Heart left ventricle (tissue), 16 donors: ENCODE data around the gene RFXANK. TPM values are rescaled to one million over a fixed set of nuclear protein-coding genes. Genes with fewer than 3 reads are reported as not detected.
"Not testable (repeated sequence)": the region's sequence is repeated elsewhere in the genome, so short reads cannot be mapped to it uniquely, and the experiment has no call there.

Experiments
- ATAC-seq, 4 donors: fragments of 200-7000 bp; cut with Tn5 transposase; one replicate each; pipeline ENCODE4 v1.9.1; 2020 to 2022; ENCODE audit warnings: moderate library complexity in 4 of 4, mild to moderate bottlenecking in 3 of 4, moderate number of reproducible peaks in 1 of 4
- DNase-seq, 5 donors: peaks; one replicate each; pipeline ENCODE4 v3.0.0-alpha.2; 2020
- H3K27ac ChIP-seq, 12 donors: fragments of 200-600 bp; sonication (generic) in 4 of 12; one replicate each; pipeline versions ENCODE4 v1.5.0 to v1.8.0; 2016 to 2022; ENCODE audit warnings: mild to moderate bottlenecking in 2 of 12
- H3K27me3 ChIP-seq, 9 donors: fragments of 200-600 bp; sonication (generic) in 2 of 9; one replicate each; pipeline versions ENCODE4 v1.5.1 to v1.8.0; 2016 to 2022; ENCODE audit warnings: mild to moderate bottlenecking in 3 of 9
- H3K36me3 ChIP-seq, 9 donors: fragments of 200-600 bp; sonication (generic) in 2 of 9; one replicate each; pipeline versions ENCODE4 v1.5.0 to v1.8.0; 2018 to 2022; ENCODE audit warnings: mild to moderate bottlenecking in 2 of 9
- H3K4me1 ChIP-seq, 12 donors: fragments of 200-600 bp; sonication (generic) in 4 of 12; one replicate each; pipeline versions ENCODE4 v1.5.0 to v1.8.0; 2016 to 2022; ENCODE audit warnings: mild to moderate bottlenecking in 3 of 12
- H3K4me3 ChIP-seq, 12 donors: fragments of 200-600 bp; sonication (generic) in 4 of 12; one replicate each; pipeline versions ENCODE4 v1.5.0 to v1.8.0; 2017 to 2022; ENCODE audit warnings: mild to moderate bottlenecking in 9 of 12, moderate library complexity in 4 of 12
- H3K9me3 ChIP-seq, 12 donors: fragments of 200-600 bp; sonication (generic) in 4 of 12; one replicate each; pipeline versions ENCODE4 v1.5.0 to v1.8.0; 2016 to 2022; ENCODE audit warnings: mild to moderate bottlenecking in 1 of 12
- CTCF ChIP-seq, 12 donors: fragments of 200-600 bp; sonication (generic) in 4 of 12; IDR thresholded peaks; one replicate each; pipeline versions ENCODE4 v1.5.0 to v1.8.0; 2018 to 2022; ENCODE audit warnings: antibody characterized with exemption in 12 of 12, mild to moderate bottlenecking in 5 of 12
- POLR2A ChIP-seq, 2 donors: fragments of 450-650 bp; IDR thresholded peaks; one replicate each; pipeline ENCODE4 v1.6.1; 2017; ENCODE audit warnings: antibody characterized with exemption in 2 of 2, mild to moderate bottlenecking in 2 of 2, moderate library complexity in 2 of 2
- WGBS, 4 donors: extraction: QIAGEN DNeasy Blood & Tissue Kit in 2 of 4; methylation state at CpG; one replicate each; pipeline versions ENCODE4 v1.1.5 to v1.1.7; 2013 to 2018; 5-methylcytosine and 5-hydroxymethylcytosine counted together
- intact Hi-C, 10 donors: fragments of 100-400 bp; cut with DNase I; formaldehyde crosslinking; loops; one replicate each; pipeline versions ENCODE4 v1.11.1 to v1.14.2; 2022
- polyA plus RNA-seq, 2 donors: library from polyadenylated mRNA; stranded (reverse); fragments of 200-250 nt; gene quantifications; one replicate each; pipeline ENCODE4 v1.2.3, GENCODE V29; 2013
- total RNA-seq, 9 donors: library from RNA; depleted of rRNA in 2 of 9; stranded (reverse); fragments of >200 nt in 2 of 9; fragmentation: NEBNext Ultra II Directional in 3 of 9; extraction: Animal tissue kit (Norgen Biotek cat#: 25700) in 3 of 9; gene quantifications; one replicate each; pipeline versions ENCODE4 v1.1.0 to v1.2.4, GENCODE V29; 2016 to 2023
- donor health status: ischemic (EF 13 %, LVEDD 7.1; RV severe dilation, severe dysfunction).
- donor health status: healthy with polysubstance abuse.
- donor health status: DM: no; HTN: yes; CAD: no.
- donor health status: DM: no; HTN: no; CAD: no.
- donor health status: ischemic (EF 25% LVEDD 6.9; RV normal size, moderate dysfunction).
- donor health status: ischemic (EF 25% LVEDD 5.7; RV mildly dilated, moderate dysfunction).
- donor health status: healthy.
- donor health status: DM: yes; HTN: yes; CAD: no.
- donor health status: ischemic (EF 35%, LVEDD 5.7; RV mildly dilated, moderate dysfunction).
- donor health status: nonischemic (EF 11% LVEDD 7.7; RV severe dilation, severe dysfunction).
- donor health status: DM: yes; HTN: yes; CAD: no.
- donor health status: PGD.
- donor health status: ischemic (EF 29% LVEDD 5.4; RV normal size, mild dysfunction).
- donor health status: nonischemic (EF 23%, LVEDD 6.1; RV moderate dilation, normal function).

Gene RFXANK
- total and polyA plus RNA-seq, 11 donors, result 26.5 to 71.9 (median 42.3) TPM

- H3K9me3 ChIP-seq, result no peaks in the 10 kb centered on the region
- DNase-seq (peak; percentile 79 to 89 (median 83)), ATAC-seq (peak; percentile 62 to 95 (median 91))
- H3K27me3 ChIP-seq, result no peaks in the 10 kb centered on the region
- intact Hi-C loops, result no loop called here
- H3K4me1 ChIP-seq, result peaks cover 0 to 13% (median 6%) of the 10 kb centered on the region in 12 donors
- no peak within 1 kb of the TSS for H3K27ac ChIP-seq
- TF ChIP-seq CTCF (IDR thresholded peaks at IDR 0.05) (no peak), POLR2A (IDR thresholded peaks at IDR 0.05) (no peak)
- 10 to 17% (median 11%) methylated on average over 32 to 56 of the region's 56 CpGs for WGBS, 4 donors
- peak within 1 kb of the TSS in 10 of 12 donors; percentile 3 to 48 (median 39) for H3K4me3 ChIP-seq
- no peaks in the 10 kb centered on the region for H3K36me3 ChIP-seq
Observed at GRCh38 chr19:19170053-19170872, 21.8 kb upstream of the RFXANK start, which contains the start of gene MEF2B. Gene MEF2B (minus strand): TSS chr19:19170263. CDS start chr19:19150735, 19,528 bp downstream.

- no peak for TF ChIP-seq POLR2A (IDR thresholded peaks at IDR 0.05)
- TF ChIP-seq CTCF (IDR thresholded peaks at IDR 0.05), result no peak
- WGBS, 4 donors, result 78 to 82% (median 80%) methylated on average over 6 of the region's 6 CpGs
- Histone ChIP-seq H3K9me3 (no peaks in the 10 kb centered on the region), H3K27ac (no peak overlapping the region), H3K36me3 (peaks cover 0 to 7% (median 0%) of the 10 kb centered on the region in 9 donors), H3K4me3 (no peak overlapping the region), H3K4me1 (peaks cover 0 to 13% (median 6%) of the 10 kb centered on the region in 12 donors), H3K27me3 (no peaks in the 10 kb centered on the region)
- DNase-seq (no peak), ATAC-seq (no peak)
- intact Hi-C loops, result no loop called here
Observed at GRCh38 chr19:19170873-19171672, 21.0 kb upstream of the RFXANK start.

- no peak overlapping the region for H3K4me3 ChIP-seq
- no peak for ATAC-seq
- H3K27ac ChIP-seq, result no peak overlapping the region
Observed at GRCh38 chr19:19171821-19172532, 20.1 kb upstream of the RFXANK start.

GRCh38 chr19:19173243-19173642 lies 18.8 kb upstream of the RFXANK start:
- 85 to 93% (median 89%) methylated on average over 5 of the region's 5 CpGs for WGBS, 4 donors

More at GRCh38 chr19:19171821-19172532, 20.1 kb upstream of the RFXANK start:
- intact Hi-C loops, result no loop called here
- Histone ChIP-seq H3K27me3 (no peaks in the 10 kb centered on the region), H3K9me3 (no peaks in the 10 kb centered on the region), H3K4me1 (peaks cover 0 to 13% (median 6%) of the 10 kb centered on the region in 12 donors), H3K36me3 (peaks cover 0 to 16% (median 5%) of the 10 kb centered on the region in 9 donors)
- TF ChIP-seq POLR2A (IDR thresholded peaks at IDR 0.05), result no peak
- TF ChIP-seq CTCF (IDR thresholded peaks at IDR 0.05), result no peak
- 68 to 83% (median 73%) methylated on average over 5 to 8 of the region's 8 CpGs for WGBS, 4 donors
- DNase-seq, result no peak

More at GRCh38 chr19:19173243-19173642, 18.8 kb upstream of the RFXANK start:
- ATAC-seq, H3K4me3 ChIP-seq, H3K27me3 ChIP-seq, H3K9me3 ChIP-seq, H3K27ac ChIP-seq, intact Hi-C loops, DNase-seq: not testable (repeated sequence)
- Histone ChIP-seq H3K36me3 (peaks cover 0 to 23% (median 8%) of the 10 kb centered on the region in 9 donors), H3K4me1 (peaks cover 0 to 13% (median 6%) of the 10 kb centered on the region in 12 donors)
